Measurements from ENCODE around the gene PTPN6. TPM values are rescaled to one million over a fixed set of nuclear protein-coding genes. Genes with fewer than 3 reads are reported as not detected.

Gene PTPN6
- total and polyA plus RNA-seq, 2 experiments from 2014 or later: 17.4 to 28.4 TPM

GRCh38 chr12:6946920-6947374, 4.2 kb upstream of the PTPN6 start:
- peak overlapping the region; percentile 31 for H3K4me3 ChIP-seq
- DNase-seq (ENCODE audit: low read depth in 1 of 2, low spot score in 1 of 2): no peak

GRCh38 chr12:6947615-6948014, 3.5 kb upstream of the PTPN6 start:
- H3K27me3 ChIP-seq: no peaks in the 10 kb centered on the region
- H3K9me3 ChIP-seq (ENCODE audit: low read depth): no peaks in the 10 kb centered on the region
- H3K27ac ChIP-seq: no peak overlapping the region
- H3K4me3 ChIP-seq: no peak overlapping the region
- no peaks in the 10 kb centered on the region for H3K36me3 ChIP-seq
- H3K4me1 ChIP-seq (ENCODE audit: low read depth): no peaks in the 10 kb centered on the region
- DNase-seq (ENCODE audit: low read depth in 1 of 2, low spot score in 1 of 2): no peak
- TF ChIP-seq CTCF (IDR thresholded peaks at IDR 0.05; ENCODE audit: low read depth, low read length): no peak

More at GRCh38 chr12:6946920-6947374, 4.2 kb upstream of the PTPN6 start:
- H3K27ac ChIP-seq: no peak overlapping the region
- no peak for TF ChIP-seq CTCF (IDR thresholded peaks at IDR 0.05; ENCODE audit: low read depth, low read length)
- H3K36me3 ChIP-seq: no peaks in the 10 kb centered on the region
- H3K4me1 ChIP-seq (ENCODE audit: low read depth): no peaks in the 10 kb centered on the region
- H3K27me3 ChIP-seq: no peaks in the 10 kb centered on the region
- H3K9me3 ChIP-seq (ENCODE audit: low read depth): no peaks in the 10 kb centered on the region

DNA sequence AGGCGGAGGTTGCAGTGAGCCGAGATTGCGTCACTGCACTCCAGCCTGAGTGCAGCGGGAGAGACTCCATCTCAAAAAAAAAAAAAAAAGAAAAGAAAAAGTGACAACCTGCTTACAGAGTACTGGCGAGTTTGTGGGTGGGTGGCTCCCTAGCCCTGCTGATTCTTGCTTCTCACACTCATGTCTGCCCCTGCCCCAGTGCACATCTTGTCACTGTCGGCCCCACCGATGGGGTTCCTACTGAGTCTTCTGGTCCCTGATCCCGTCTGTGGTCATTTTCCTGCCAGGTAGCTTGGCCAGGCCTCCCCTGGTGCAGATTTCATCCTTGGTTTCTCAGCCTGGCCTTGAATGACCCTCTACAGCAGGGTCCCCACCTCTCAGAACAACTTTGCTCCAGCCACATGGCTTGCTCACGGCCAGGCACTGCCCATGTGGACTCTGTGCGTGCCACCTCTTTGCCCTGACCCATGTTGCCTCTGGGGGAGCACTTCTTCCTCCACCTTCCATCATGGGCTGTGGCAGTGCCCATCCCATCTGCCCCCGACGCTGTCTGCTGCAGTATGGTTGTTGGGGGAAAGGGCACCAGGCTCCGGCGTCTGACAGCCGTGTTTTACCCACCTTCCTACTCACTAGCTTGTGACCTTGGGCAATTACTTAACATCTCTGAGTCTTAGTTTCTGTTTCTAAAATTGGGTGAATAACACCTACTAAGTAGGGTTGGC, 2.1 kb upstream of the PTPN6 start:
- H3K4me1 ChIP-seq (ENCODE audit: low read depth): no peaks in the 10 kb centered on the region
- H3K36me3 ChIP-seq: no peaks in the 10 kb centered on the region
- no peak for TF ChIP-seq CTCF (IDR thresholded peaks at IDR 0.05; ENCODE audit: low read depth, low read length)
- DNase-seq (ENCODE audit: low read depth in 1 of 2, low spot score in 1 of 2): no peak
- H3K27ac ChIP-seq: no peak overlapping the region
- no peak overlapping the region for H3K4me3 ChIP-seq
- no peaks in the 10 kb centered on the region for H3K9me3 ChIP-seq (ENCODE audit: low read depth)
- no peaks in the 10 kb centered on the region for H3K27me3 ChIP-seq

DNA sequence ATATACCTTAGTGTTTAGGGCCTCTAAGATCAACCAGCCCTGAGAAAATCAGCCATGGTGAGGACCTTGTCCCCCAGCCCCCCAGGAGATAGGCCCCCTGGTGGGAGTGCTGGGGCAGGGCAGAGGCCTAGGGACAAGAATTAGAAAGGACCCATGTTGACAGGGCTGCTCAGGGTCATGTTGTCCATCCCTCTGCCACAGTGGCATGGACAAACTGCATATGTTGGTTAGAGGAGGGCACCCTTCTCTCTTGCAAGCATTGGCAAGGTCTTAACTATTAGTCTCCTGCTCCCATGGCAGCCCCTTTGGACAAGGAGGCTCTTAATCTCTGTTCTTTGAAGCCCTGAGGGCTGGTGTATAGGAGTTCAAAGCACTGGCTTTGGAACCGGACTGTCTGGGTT, 755 bp upstream of the PTPN6 start:
- no peak for DNase-seq (ENCODE audit: low read depth in 1 of 2, low spot score in 1 of 2)
- peak; percentile 23 for TF ChIP-seq CTCF (IDR thresholded peaks at IDR 0.05; ENCODE audit: low read depth, low read length)
- Histone ChIP-seq H3K9me3 (ENCODE audit: low read depth) (no peaks in the 10 kb centered on the region), H3K27ac (no peak overlapping the region), H3K4me3 (no peak overlapping the region), H3K27me3 (no peaks in the 10 kb centered on the region), H3K36me3 (no peaks in the 10 kb centered on the region), H3K4me1 (ENCODE audit: low read depth) (no peaks in the 10 kb centered on the region)

GRCh38 chr12:6951551-6952120, 480 bp downstream of the PTPN6 start:
- no peaks in the 10 kb centered on the region for H3K9me3 ChIP-seq (ENCODE audit: low read depth)
- H3K4me1 ChIP-seq (ENCODE audit: low read depth): no peaks in the 10 kb centered on the region
- DNase-seq (ENCODE audit: low read depth in 1 of 2, low spot score in 1 of 2): no peak
- H3K27ac ChIP-seq: no peak overlapping the region
- no peak for TF ChIP-seq CTCF (IDR thresholded peaks at IDR 0.05; ENCODE audit: low read depth, low read length)
- no peak overlapping the region for H3K4me3 ChIP-seq
- H3K36me3 ChIP-seq: no peaks in the 10 kb centered on the region
- no peaks in the 10 kb centered on the region for H3K27me3 ChIP-seq
